PFSK-1 (cell line): ENCODE measurements around the gene SDHA.

Experiments
- FOXP2 ChIP-seq: optimal IDR thresholded peaks from 2 replicates; pipeline ENCODE3; 2011; ENCODE audit warnings: borderline replicate concordance, control low read depth, inconsistent platforms; ENCODE audit not compliant: insufficient read depth; ENCODE audit errors: extremely low read length, extremely low read depth
- POLR2AphosphoS5 ChIP-seq: IDR thresholded peaks from 2 replicates; pipeline ENCODE4 v1.6.1; 2012; ENCODE audit warnings: low read depth, mild to moderate bottlenecking, control low read depth, low read length, moderate library complexity
- SIN3A ChIP-seq: IDR thresholded peaks from 2 replicates; pipeline ENCODE4 v1.6.1; 2012; ENCODE audit warnings: mild to moderate bottlenecking, low read length, moderate library complexity, borderline replicate concordance; ENCODE audit not compliant: insufficient read depth
- TAF1 ChIP-seq: IDR thresholded peaks from 2 replicates; pipeline ENCODE4 v1.6.1; 2012; ENCODE audit warnings: low read length, control low read depth, borderline replicate concordance; ENCODE audit not compliant: insufficient read depth
- TF ChIP-seq, protein P1 (sequence below), 2 experiments: IDR thresholded peaks; 2 replicates each; pipeline versions ENCODE4 v1.6.1 to v1.8.0; 2011 to 2012; ENCODE audit warnings: low read depth in 2 of 2, low read length in 2 of 2, control low read depth in 1 of 2, inconsistent platforms in 1 of 2, mild to moderate bottlenecking in 1 of 2, moderate library complexity in 1 of 2; ENCODE audit not compliant: insufficient read depth in 1 of 2

GRCh38 chr5:206406-206805 is 11.7 kb upstream of the SDHA start:
- TF ChIP-seq, protein P1, sequence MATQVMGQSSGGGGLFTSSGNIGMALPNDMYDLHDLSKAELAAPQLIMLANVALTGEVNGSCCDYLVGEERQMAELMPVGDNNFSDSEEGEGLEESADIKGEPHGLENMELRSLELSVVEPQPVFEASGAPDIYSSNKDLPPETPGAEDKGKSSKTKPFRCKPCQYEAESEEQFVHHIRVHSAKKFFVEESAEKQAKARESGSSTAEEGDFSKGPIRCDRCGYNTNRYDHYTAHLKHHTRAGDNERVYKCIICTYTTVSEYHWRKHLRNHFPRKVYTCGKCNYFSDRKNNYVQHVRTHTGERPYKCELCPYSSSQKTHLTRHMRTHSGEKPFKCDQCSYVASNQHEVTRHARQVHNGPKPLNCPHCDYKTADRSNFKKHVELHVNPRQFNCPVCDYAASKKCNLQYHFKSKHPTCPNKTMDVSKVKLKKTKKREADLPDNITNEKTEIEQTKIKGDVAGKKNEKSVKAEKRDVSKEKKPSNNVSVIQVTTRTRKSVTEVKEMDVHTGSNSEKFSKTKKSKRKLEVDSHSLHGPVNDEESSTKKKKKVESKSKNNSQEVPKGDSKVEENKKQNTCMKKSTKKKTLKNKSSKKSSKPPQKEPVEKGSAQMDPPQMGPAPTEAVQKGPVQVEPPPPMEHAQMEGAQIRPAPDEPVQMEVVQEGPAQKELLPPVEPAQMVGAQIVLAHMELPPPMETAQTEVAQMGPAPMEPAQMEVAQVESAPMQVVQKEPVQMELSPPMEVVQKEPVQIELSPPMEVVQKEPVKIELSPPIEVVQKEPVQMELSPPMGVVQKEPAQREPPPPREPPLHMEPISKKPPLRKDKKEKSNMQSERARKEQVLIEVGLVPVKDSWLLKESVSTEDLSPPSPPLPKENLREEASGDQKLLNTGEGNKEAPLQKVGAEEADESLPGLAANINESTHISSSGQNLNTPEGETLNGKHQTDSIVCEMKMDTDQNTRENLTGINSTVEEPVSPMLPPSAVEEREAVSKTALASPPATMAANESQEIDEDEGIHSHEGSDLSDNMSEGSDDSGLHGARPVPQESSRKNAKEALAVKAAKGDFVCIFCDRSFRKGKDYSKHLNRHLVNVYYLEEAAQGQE (IDR thresholded peaks at IDR 0.05; ENCODE audit: insufficient read depth in 1 of 2, low read depth in 2 of 2, low read length in 2 of 2): no peak
- TF ChIP-seq TAF1 (no peak), POLR2AphosphoS5 (no peak), SIN3A (no peak), FOXP2 (no peak)
